KMS-11 (cell line): ENCODE results near the gene ZIM2.

Experiments used
- H2AFZ ChIP-seq: fragments of 200-600 bp; sonication (generic); 2 replicates; pipeline ENCODE4 v1.6.1; 2016; ENCODE audit warnings: antibody characterized with exemption, mixed run types, low read depth
- H3K27ac ChIP-seq: fragments of 200-600 bp; sonication (generic); 2 replicates; pipeline ENCODE4 v1.6.1; 2016; ENCODE audit warnings: mild to moderate bottlenecking, mixed run types
- H3K27me3 ChIP-seq: fragments of 200-600 bp; sonication (generic); 2 replicates; pipeline ENCODE4 v1.6.1; 2017; ENCODE audit warnings: mild to moderate bottlenecking, low read depth, mixed run types, moderate library complexity; ENCODE audit not compliant: insufficient read depth
- H3K36me3 ChIP-seq: fragments of 200-600 bp; sonication (generic); 2 replicates; pipeline ENCODE4 v1.6.1; 2017; ENCODE audit warnings: mild to moderate bottlenecking, mixed run types; ENCODE audit not compliant: insufficient read depth
- H3K4me1 ChIP-seq: fragments of 200-600 bp; sonication (generic); 2 replicates; pipeline ENCODE4 v1.6.1; 2016; ENCODE audit warnings: mild to moderate bottlenecking, low read depth, mixed run types; ENCODE audit not compliant: poor library complexity, severe bottlenecking
- H3K4me2 ChIP-seq: fragments of 200-600 bp; sonication (generic); 2 replicates; pipeline ENCODE4 v1.7.0; 2016; ENCODE audit warnings: mild to moderate bottlenecking, mixed run types
- H3K4me3 ChIP-seq: fragments of 200-600 bp; sonication (generic); IDR thresholded peaks from 2 replicates; pipeline ENCODE4 v1.6.1; 2017; ENCODE audit warnings: low read depth, low read length, mixed read lengths; ENCODE audit not compliant: insufficient read depth
- H3K79me2 ChIP-seq: fragments of 200-600 bp; sonication (generic); 2 replicates; pipeline ENCODE4 v1.6.1; 2016; ENCODE audit warnings: low read depth, mixed run types; ENCODE audit not compliant: insufficient read depth
- H3K9ac ChIP-seq: fragments of 200-600 bp; sonication (generic); 2 replicates; pipeline ENCODE4 v1.6.1; 2016; ENCODE audit warnings: mild to moderate bottlenecking, mixed run types
- H4K20me1 ChIP-seq: fragments of 200-600 bp; sonication (generic); 2 replicates; pipeline ENCODE4 v1.6.1; 2016; ENCODE audit warnings: mild to moderate bottlenecking, mixed run types; ENCODE audit not compliant: insufficient read depth
- TF ChIP-seq, protein P1 (sequence below): fragments of 200-600 bp; sonication (generic); conservative IDR thresholded peaks from 2 replicates; pipeline ENCODE4 v1.6.1; 2017; ENCODE audit warnings: low read depth, mild to moderate bottlenecking, antibody characterized with exemption, low read length, moderate library complexity, mixed read lengths

ZIM2 gene

DNA sequence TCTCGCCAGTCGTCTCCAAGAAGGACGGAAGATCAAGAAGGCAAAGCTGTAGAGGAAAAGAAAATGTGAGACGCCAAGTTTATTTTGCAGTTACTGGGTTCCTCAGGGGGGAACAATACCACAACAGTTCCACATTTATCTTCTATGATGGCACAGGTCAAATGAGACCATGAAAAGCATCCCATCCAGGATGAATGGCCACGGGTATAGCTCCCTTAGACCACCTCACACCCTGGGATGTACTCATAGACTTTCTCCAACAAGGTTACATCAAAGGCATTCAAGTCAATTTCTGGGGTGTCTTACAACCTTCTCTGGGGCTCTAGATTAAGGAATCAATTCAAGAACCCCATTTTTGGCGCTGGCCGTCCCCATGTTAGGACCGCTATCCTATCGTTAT is 4.5 kb downstream of the ZIM2 start:
- no peak overlapping the region for H3K4me3 ChIP-seq
- TF ChIP-seq, protein P1, sequence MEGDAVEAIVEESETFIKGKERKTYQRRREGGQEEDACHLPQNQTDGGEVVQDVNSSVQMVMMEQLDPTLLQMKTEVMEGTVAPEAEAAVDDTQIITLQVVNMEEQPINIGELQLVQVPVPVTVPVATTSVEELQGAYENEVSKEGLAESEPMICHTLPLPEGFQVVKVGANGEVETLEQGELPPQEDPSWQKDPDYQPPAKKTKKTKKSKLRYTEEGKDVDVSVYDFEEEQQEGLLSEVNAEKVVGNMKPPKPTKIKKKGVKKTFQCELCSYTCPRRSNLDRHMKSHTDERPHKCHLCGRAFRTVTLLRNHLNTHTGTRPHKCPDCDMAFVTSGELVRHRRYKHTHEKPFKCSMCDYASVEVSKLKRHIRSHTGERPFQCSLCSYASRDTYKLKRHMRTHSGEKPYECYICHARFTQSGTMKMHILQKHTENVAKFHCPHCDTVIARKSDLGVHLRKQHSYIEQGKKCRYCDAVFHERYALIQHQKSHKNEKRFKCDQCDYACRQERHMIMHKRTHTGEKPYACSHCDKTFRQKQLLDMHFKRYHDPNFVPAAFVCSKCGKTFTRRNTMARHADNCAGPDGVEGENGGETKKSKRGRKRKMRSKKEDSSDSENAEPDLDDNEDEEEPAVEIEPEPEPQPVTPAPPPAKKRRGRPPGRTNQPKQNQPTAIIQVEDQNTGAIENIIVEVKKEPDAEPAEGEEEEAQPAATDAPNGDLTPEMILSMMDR: no peak
- H3K27me3 ChIP-seq: no peaks in the 10 kb centered on the region

DNA sequence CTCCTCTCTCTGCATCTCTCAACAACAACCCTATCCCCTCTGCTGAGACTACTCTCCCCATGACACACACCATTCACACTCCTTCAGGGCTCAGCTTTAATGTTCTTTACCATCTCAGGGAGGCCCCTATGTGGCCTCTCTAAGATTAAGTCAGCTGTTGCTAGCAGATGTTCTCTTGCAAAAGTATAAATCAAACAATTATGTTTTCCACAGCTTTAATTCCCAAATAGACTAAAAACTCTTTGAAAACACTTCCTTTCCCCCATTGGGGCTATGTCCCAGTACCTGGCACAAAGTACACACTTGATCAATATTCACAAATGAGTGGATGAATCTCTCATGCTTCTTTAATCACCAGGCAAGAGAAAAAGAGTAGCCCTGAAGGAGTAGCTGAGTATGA is 5.1 kb downstream of the ZIM2 start:
- Histone ChIP-seq H3K9ac (no peak overlapping the region), H2AFZ (no peak overlapping the region), H3K4me3 (no peak overlapping the region), H4K20me1 (no peaks in the 10 kb centered on the region), H3K4me2 (no peak overlapping the region), H3K27ac (no peak overlapping the region), H3K27me3 (no peaks in the 10 kb centered on the region), H3K79me2 (no peaks in the 10 kb centered on the region), H3K36me3 (no peaks in the 10 kb centered on the region), H3K4me1 (peaks cover 5% of the 10 kb centered on the region)
- TF ChIP-seq, protein P1: no peak

More for the DNA sequence above, 4.5 kb downstream of the ZIM2 start:
- H3K9ac ChIP-seq: no peak overlapping the region
- H3K4me1 ChIP-seq: peaks cover 5% of the 10 kb centered on the region
- no peak overlapping the region for H2AFZ ChIP-seq
- no peaks in the 10 kb centered on the region for H3K36me3 ChIP-seq
- H3K27ac ChIP-seq: no peak overlapping the region
- H4K20me1 ChIP-seq: no peaks in the 10 kb centered on the region
- H3K79me2 ChIP-seq: no peaks in the 10 kb centered on the region
- H3K4me2 ChIP-seq: no peak overlapping the region

DNA sequence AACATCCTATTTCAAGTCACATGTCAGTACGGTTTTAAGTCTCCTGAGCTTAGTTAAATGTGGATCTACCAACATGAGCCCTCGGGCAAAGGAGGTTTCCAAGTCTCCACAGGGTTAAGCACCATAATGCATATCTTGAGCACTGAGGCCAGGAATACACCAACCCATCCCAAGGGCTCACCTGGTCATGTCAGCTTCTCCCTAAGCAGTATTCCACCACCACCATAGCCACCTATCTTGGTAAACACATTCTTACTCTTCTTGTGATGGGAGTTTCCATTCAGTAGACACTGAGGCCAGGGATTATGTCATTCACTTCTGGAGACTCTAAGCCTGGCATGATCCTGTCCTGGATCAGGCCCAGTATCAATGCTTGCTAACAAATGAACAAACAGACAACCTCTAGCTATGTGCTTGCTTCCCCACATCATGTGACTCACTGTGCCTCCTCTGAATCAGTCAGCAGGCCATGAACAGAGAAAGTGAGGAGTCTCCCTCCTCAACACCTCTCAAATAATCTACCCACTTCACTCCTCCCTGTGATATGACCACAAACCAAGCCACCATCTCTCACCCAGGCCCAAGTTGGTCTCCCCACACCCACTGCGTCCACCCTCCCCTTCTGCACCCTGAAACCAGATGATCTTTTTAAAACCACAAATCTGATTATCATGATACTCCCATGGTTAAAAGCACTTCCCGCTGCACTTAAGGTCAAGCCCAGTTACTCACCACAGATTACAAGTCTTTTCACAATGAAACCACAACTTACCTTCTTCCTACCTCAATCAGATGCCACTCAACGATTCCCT is 5.8 kb downstream of the ZIM2 start:
- H4K20me1 ChIP-seq: no peaks in the 10 kb centered on the region
- H3K4me1 ChIP-seq: peaks cover 5% of the 10 kb centered on the region
- no peaks in the 10 kb centered on the region for H3K27me3 ChIP-seq
- no peak overlapping the region for H2AFZ ChIP-seq
- H3K79me2 ChIP-seq: no peaks in the 10 kb centered on the region
- H3K27ac ChIP-seq: no peak overlapping the region
- TF ChIP-seq, protein P1: no peak
- H3K4me3 ChIP-seq: no peak overlapping the region
- no peaks in the 10 kb centered on the region for H3K36me3 ChIP-seq
- no peak overlapping the region for H3K4me2 ChIP-seq
- H3K9ac ChIP-seq: no peak overlapping the region

DNA sequence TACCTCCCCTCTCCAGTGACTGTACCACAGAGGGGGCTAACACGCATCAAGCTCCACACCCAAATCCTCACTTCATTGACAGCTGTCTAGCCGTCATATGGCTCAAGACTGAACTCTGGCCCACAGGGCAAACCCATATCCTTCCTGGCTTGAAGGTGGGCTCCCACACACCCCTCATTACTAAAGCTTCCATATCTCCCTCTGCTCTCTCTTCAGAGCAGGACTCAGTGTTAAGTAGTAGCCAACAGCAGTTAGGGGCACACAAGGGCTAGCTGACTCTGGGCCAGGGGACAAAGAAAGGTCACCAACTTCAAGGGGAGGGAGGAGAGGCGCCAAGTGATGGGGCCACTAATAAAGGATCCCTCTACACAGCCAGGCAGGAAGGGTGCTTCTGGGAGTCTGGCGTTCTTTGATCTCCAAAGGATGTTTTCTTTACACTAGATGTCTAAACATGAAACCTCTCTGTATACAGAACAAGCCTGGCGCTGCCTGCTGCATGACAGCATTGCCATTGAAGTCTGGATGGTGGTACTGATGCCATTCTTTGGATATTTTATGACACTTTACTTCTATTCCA is 8.1 kb downstream of the ZIM2 start:
- Histone ChIP-seq H3K9ac (no peak overlapping the region), H3K4me1 (peaks cover 5% of the 10 kb centered on the region), H3K27ac (no peak overlapping the region), H3K27me3 (no peaks in the 10 kb centered on the region), H3K4me3 (no peak overlapping the region), H4K20me1 (no peaks in the 10 kb centered on the region), H3K4me2 (no peak overlapping the region), H3K36me3 (no peaks in the 10 kb centered on the region), H3K79me2 (no peaks in the 10 kb centered on the region), H2AFZ (no peak overlapping the region)
- TF ChIP-seq, protein P1: no peak
